ENCODE data around the gene TNS1. TPM values are rescaled to one million over a fixed set of nuclear protein-coding genes. Genes with fewer than 3 reads are reported as not detected.

Gene TNS1
- total RNA-seq, 1 donor = 48.9 TPM

- H4K20me1 ChIP-seq (ENCODE audit: insufficient read depth, low read length) = peaks cover 3% of the 10 kb centered on the region
- H2AFZ ChIP-seq (ENCODE audit: low read length) = no peak overlapping the region
- no peak overlapping the region for H3K4me3 ChIP-seq (ENCODE audit: insufficient read depth, low read length)
- no peak overlapping the region for H3K27ac ChIP-seq (ENCODE audit: low read depth, low read length)
- H3K79me2 ChIP-seq (ENCODE audit: insufficient read depth, low read length) = no peaks in the 10 kb centered on the region
- no peak for DNase-seq (ENCODE audit: insufficient read length, low spot score, missing footprints)
- no peaks in the 10 kb centered on the region for H3K36me3 ChIP-seq (ENCODE audit: insufficient read depth, low read length)
- no peak overlapping the region for H3K4me2 ChIP-seq (ENCODE audit: insufficient read depth, low read length)
- no peaks in the 10 kb centered on the region for H3K9me3 ChIP-seq (ENCODE audit: low read depth, low read length)
- no peak for TF ChIP-seq CTCF (IDR thresholded peaks at IDR 0.05; ENCODE audit: extremely low read depth, low read depth, low read length)
- H3K4me1 ChIP-seq (ENCODE audit: insufficient read depth, low read length) = peaks cover 8% of the 10 kb centered on the region
- no peaks in the 10 kb centered on the region for H3K27me3 ChIP-seq (ENCODE audit: insufficient read depth, low read length)
Observed at GRCh38 chr2:217751192-217751591, 251.6 kb downstream of the TNS1 start.

Small RNA genes within 50 kb of the gene (small RNA-seq; reads per million reads assigned to genes)
- not detected for gene MIR6809

Other genes with a start within 250 kb of the TNS1 start
- gene RUFY4, start 66.3 kb upstream of the TNS1 start, total RNA-seq = not detected in 2 replicates
- gene CXCR2, start 123.0 kb upstream of the TNS1 start, total RNA-seq = not detected in 2 replicates
- gene CXCR1, start 164.0 kb upstream of the TNS1 start, total RNA-seq = not detected in 2 replicates
- 301 and 315 TPM in 2 replicates for gene ARPC2, start 214.2 kb upstream of the TNS1 start, total RNA-seq